ENCODE results near the gene NCAM2. TPM values are rescaled to one million over a fixed set of nuclear protein-coding genes. Genes with fewer than 3 reads are reported as not detected.

The NCAM2 gene
- total and polyA plus RNA-seq, 2 donors (not counting 1 experiment from before 2014, with no cell fraction given) = 0.13 TPM; not detected in 1

GRCh38 chr21:21301013-21301412 lies 302.8 kb downstream of the NCAM2 start:
- no peak overlapping the region for H3K4me3 Mint-ChIP-seq
- no peaks in the 10 kb centered on the region for H3K4me1 Mint-ChIP-seq
- no peak overlapping the region for H3K4me3 ChIP-seq (ENCODE audit: control extremely low read depth in 1 of 5, extremely low read depth in 1 of 5, insufficient read depth in 1 of 5, low read depth in 2 of 5, low read length in 4 of 5)
- no CpG with 5 or more reads among the region's 2 CpGs for WGBS (ENCODE audit: insufficient coverage)
- H3K9me3 Mint-ChIP-seq (ENCODE audit: insufficient read depth) = peaks cover 2% of the 10 kb centered on the region
- no peak overlapping the region for H2AFZ ChIP-seq (ENCODE audit: insufficient read depth, low read depth, low read length, poor library complexity, severe bottlenecking)
- no peaks in the 10 kb centered on the region for H4K20me1 ChIP-seq (ENCODE audit: control insufficient read depth, insufficient read depth, low read length, poor library complexity, severe bottlenecking)
- no peak overlapping the region for H3K27ac ChIP-seq (ENCODE audit: low read length in 2 of 2)
- no peak for ATAC-seq (ENCODE audit: low read depth)
- H3K27me3 Mint-ChIP-seq = no peaks in the 10 kb centered on the region
- no peak for TF ChIP-seq CTCF (IDR thresholded peaks at IDR 0.05)
- TF ChIP-seq EZH2 (IDR thresholded peaks at IDR 0.05; ENCODE audit: borderline replicate concordance, insufficient read depth, low read depth, low read length, poor library complexity, severe bottlenecking) = no peak
- intact Hi-C loops (cut with micrococcal nuclease) = no loop called here
- H3K4me2 ChIP-seq (replicated peaks; ENCODE audit: low read depth, low read length, poor library complexity, severe bottlenecking) = no peak overlapping the region
- H3K9me3 ChIP-seq (ENCODE audit: control extremely low read depth in 1 of 3, control insufficient read depth in 2 of 3, insufficient read depth in 1 of 3, low read length in 2 of 3) = peaks cover 0 to 3% (median 1%) of the 10 kb centered on the region in 3 donors
- H3K79me2 ChIP-seq (ENCODE audit: control insufficient read depth, insufficient read depth, low read length) = no peaks in the 10 kb centered on the region
- no peak for DNase-seq
- H3K4me1 ChIP-seq (ENCODE audit: control insufficient read depth in 2 of 2, insufficient read depth in 2 of 2, low read length in 2 of 2) = no peaks in the 10 kb centered on the region
- CTCF ChIA-PET = no interaction called here
- H3K27ac Mint-ChIP-seq = no peak overlapping the region
- H3K27me3 ChIP-seq (replicated peaks in 1 of 4; ENCODE audit: control extremely low read depth in 1 of 4, control insufficient read depth in 3 of 4, insufficient read depth in 4 of 4, low read length in 3 of 4) = no peaks in the 10 kb centered on the region
- no peak overlapping the region for H3K9ac ChIP-seq (ENCODE audit: low read length)
- POLR2A ChIA-PET = no interaction called here
- H3K36me3 ChIP-seq (replicated peaks in 1 of 2; ENCODE audit: control extremely low read depth in 1 of 2, control insufficient read depth in 1 of 2, extremely low read depth in 1 of 2, insufficient read depth in 2 of 2, low read length in 1 of 2) = no peaks in the 10 kb centered on the region

DNA sequence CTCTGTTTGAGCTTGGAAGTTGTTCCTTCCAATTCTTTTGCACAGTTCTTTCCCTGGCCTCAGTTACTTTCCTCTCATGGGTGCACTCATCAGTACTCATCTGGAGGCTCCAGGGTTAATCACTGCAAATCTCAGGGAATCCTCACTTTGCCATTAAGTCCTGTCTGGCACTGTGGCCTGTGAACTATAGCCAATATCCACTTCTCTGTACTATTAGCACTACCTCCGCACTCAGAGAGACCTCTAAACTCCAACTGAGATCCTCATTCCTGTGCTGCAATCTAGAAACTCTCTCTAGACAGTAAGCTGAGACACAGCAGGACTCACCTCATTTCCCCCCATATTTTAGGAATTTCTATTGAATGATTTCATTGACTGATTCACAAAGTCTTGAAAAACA lies 311.3 kb downstream of the NCAM2 start:
- H3K27me3 ChIP-seq (replicated peaks in 1 of 4; ENCODE audit: control extremely low read depth in 1 of 4, control insufficient read depth in 3 of 4, insufficient read depth in 4 of 4, low read length in 3 of 4) = no peaks in the 10 kb centered on the region
- H3K36me3 ChIP-seq (replicated peaks in 1 of 2; ENCODE audit: control extremely low read depth in 1 of 2, control insufficient read depth in 1 of 2, extremely low read depth in 1 of 2, insufficient read depth in 2 of 2, low read length in 1 of 2) = no peaks in the 10 kb centered on the region
- H3K4me2 ChIP-seq (replicated peaks; ENCODE audit: low read depth, low read length, poor library complexity, severe bottlenecking) = no peak overlapping the region
- H2AFZ ChIP-seq (ENCODE audit: insufficient read depth, low read depth, low read length, poor library complexity, severe bottlenecking) = no peak overlapping the region
- ChIA-PET POLR2A (no interaction called here), CTCF (no interaction called here)
- no peaks in the 10 kb centered on the region for H4K20me1 ChIP-seq (ENCODE audit: control insufficient read depth, insufficient read depth, low read length, poor library complexity, severe bottlenecking)
- Mint-ChIP-seq H3K27ac (no peak overlapping the region), H3K27me3 (no peaks in the 10 kb centered on the region), H3K9me3 (ENCODE audit: insufficient read depth) (no peaks in the 10 kb centered on the region), H3K4me1 (no peaks in the 10 kb centered on the region), H3K4me3 (no peak overlapping the region)
- peaks cover 0 to 3% (median 0%) of the 10 kb centered on the region in 3 donors for H3K9me3 ChIP-seq (ENCODE audit: control extremely low read depth in 1 of 3, control insufficient read depth in 2 of 3, insufficient read depth in 1 of 3, low read length in 2 of 3)
- no peaks in the 10 kb centered on the region for H3K4me1 ChIP-seq (ENCODE audit: control insufficient read depth in 2 of 2, insufficient read depth in 2 of 2, low read length in 2 of 2)
- DNase-seq (no peak), ATAC-seq (ENCODE audit: low read depth) (no peak)
- intact Hi-C loops (cut with micrococcal nuclease) = no loop called here
- 88% methylated on average over 1 of the region's 1 CpG for WGBS (ENCODE audit: insufficient coverage)
- no peak overlapping the region for H3K9ac ChIP-seq (ENCODE audit: low read length)
- H3K79me2 ChIP-seq (ENCODE audit: control insufficient read depth, insufficient read depth, low read length) = no peaks in the 10 kb centered on the region
- H3K4me3 ChIP-seq (ENCODE audit: control extremely low read depth in 1 of 5, extremely low read depth in 1 of 5, insufficient read depth in 1 of 5, low read depth in 2 of 5, low read length in 4 of 5) = no peak overlapping the region
- TF ChIP-seq CTCF (IDR thresholded peaks at IDR 0.05) = no peak
- TF ChIP-seq EZH2 (IDR thresholded peaks at IDR 0.05; ENCODE audit: borderline replicate concordance, insufficient read depth, low read depth, low read length, poor library complexity, severe bottlenecking) = no peak
- H3K27ac ChIP-seq (ENCODE audit: low read length in 2 of 2) = no peak overlapping the region
